T follicular helper cell (primary cell): ENCODE measurements around the gene SWSAP1.
"Not testable (repeated sequence)": the region's sequence is repeated elsewhere in the genome, so short reads cannot be mapped to it uniquely, and the experiment has no call there.

Experiments
- DNase-seq: peaks from one replicate; pipeline ENCODE4 v3.0.0-alpha.2; 2020; ENCODE audit warnings: low read depth

SWSAP1 gene

GRCh38 chr19:11378319-11379189 lies 4.1 kb downstream of the SWSAP1 start:
- DNase-seq = no peak

GRCh38 chr19:11379269-11379845 lies 4.9 kb downstream of the SWSAP1 start:
- DNase-seq = not testable (repeated sequence)

- no peak for DNase-seq
These were observed 5.4 kb downstream of the SWSAP1 start for GRCh38 chr19:11379857-11380350.

GRCh38 chr19:11380653-11381537 lies 6.4 kb downstream of the SWSAP1 start:
- peak; percentile 97 for DNase-seq

- peak; percentile 11 for DNase-seq
These were observed 8.6 kb downstream of the SWSAP1 start for GRCh38 chr19:11382898-11383705.

- DNase-seq = no peak
These were observed 9.2 kb downstream of the SWSAP1 start for GRCh38 chr19:11383706-11384048.

GRCh38 chr19:11384778-11385129 lies 10.3 kb downstream of the SWSAP1 start:
- DNase-seq = no peak

- DNase-seq = no peak
These were observed 12.9 kb downstream of the SWSAP1 start for GRCh38 chr19:11387162-11388034.

GRCh38 chr19:11390359-11390758 lies 15.9 kb downstream of the SWSAP1 start:
- DNase-seq = no peak

- no peak for DNase-seq
These were observed 16.6 kb downstream of the SWSAP1 start for GRCh38 chr19:11390933-11391680.

- no peak for DNase-seq
These were observed 22.7 kb downstream of the SWSAP1 start for GRCh38 chr19:11397089-11397610.

- no peak for DNase-seq
These were observed 25.2 kb downstream of the SWSAP1 start for GRCh38 chr19:11399667-11400066.

GRCh38 chr19:11400798-11401197 lies 26.3 kb downstream of the SWSAP1 start:
- DNase-seq = no peak

- no peak for DNase-seq
These were observed 27.5 kb downstream of the SWSAP1 start for GRCh38 chr19:11401808-11402543.

- no peak for DNase-seq
These were observed 30.2 kb downstream of the SWSAP1 start for GRCh38 chr19:11404588-11405222.

- no peak for DNase-seq
These were observed 31.6 kb downstream of the SWSAP1 start for GRCh38 chr19:11405846-11406643.

- not testable (repeated sequence) for DNase-seq
These were observed 32.3 kb downstream of the SWSAP1 start for GRCh38 chr19:11406703-11407236.
